ENCODE data around the gene SLC19A2.

GRCh38 chr1:169462385-169462784, 23.4 kb downstream of the SLC19A2 start:
- TF ChIP-seq CTCF (IDR thresholded peaks at IDR 0.05): no peak
- TF ChIP-seq POLR2A (IDR thresholded peaks at IDR 0.05): no peak
